Measurements from ENCODE around the gene SPG11. TPM values are rescaled to one million over a fixed set of nuclear protein-coding genes. Genes with fewer than 3 reads are reported as not detected.
A peak's percentile ranks its signal among the peaks of the same experiment; 100 is the strongest.

The SPG11 gene
- total and polyA plus RNA-seq, 9 of the 15 experiments (the other 6 are each of a cell fraction or from before 2014, with no cell fraction given), result 23.3 to 71.2 (median 45.6) TPM

DNA sequence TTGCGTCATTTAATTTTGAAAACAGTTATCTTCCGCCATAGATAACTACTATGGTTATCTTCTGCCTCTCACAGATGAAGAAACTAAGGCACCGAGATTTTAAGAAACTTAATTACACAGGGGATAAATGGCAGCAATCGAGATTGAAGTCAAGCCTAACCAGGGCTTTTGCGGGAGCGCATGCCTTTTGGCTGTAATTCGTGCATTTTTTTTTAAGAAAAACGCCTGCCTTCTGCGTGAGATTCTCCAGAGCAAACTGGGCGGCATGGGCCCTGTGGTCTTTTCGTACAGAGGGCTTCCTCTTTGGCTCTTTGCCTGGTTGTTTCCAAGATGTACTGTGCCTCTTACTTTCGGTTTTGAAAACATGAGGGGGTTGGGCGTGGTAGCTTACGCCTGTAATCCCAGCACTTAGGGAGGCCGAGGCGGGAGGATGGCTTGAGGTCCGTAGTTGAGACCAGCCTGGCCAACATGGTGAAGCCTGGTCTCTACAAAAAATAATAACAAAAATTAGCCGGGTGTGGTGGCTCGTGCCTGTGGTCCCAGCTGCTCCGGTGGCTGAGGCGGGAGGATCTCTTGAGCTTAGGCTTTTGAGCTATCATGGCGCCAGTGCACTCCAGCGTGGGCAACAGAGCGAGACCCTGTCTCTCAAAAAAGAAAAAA is 49.0 kb upstream of the SPG11 start (continued):
- TF ChIP-seq CXXC5 (CRISPR knock-in tag; IDR thresholded peaks at IDR 0.05) (peak; percentile 12; the same call in 1 of the 2 replicates), MEIS2 (IDR thresholded peaks at IDR 0.05; ENCODE audit: partially characterized antibody) (no peak), ETV6 (IDR thresholded peaks at IDR 0.05; ENCODE audit: borderline replicate concordance in 1 of 2, low read depth in 2 of 2, low read length in 1 of 2) (no peak), ETV6 (CRISPR knock-in tag; IDR thresholded peaks at IDR 0.05; ENCODE audit: borderline replicate concordance) (no peak), GTF2A2 (tag; IDR thresholded peaks at IDR 0.05) (no peak), JUND (IDR thresholded peaks at IDR 0.05; ENCODE audit: borderline replicate concordance, low read depth, low read length) (peak; percentile 13; the same call in 1 of the 2 replicates), JUND (tag; IDR thresholded peaks at IDR 0.05; ENCODE audit: borderline replicate concordance, low read depth, low read length) (no peak; the same call in 2 of the 3 replicates), HNRNPLL (IDR thresholded peaks at IDR 0.05; ENCODE audit: low read depth, low read length, poor library complexity, severe bottlenecking) (no peak), CHD1 (IDR thresholded peaks at IDR 0.05; ENCODE audit: low read length) (peak; percentile 54), PHF20 (IDR thresholded peaks at IDR 0.05; ENCODE audit: partially characterized antibody) (no peak), THRB (CRISPR knock-in tag; conservative IDR thresholded peaks at IDR 0.05) (no peak)

Data from K562 (cell line).